GM23338 (cell line): ENCODE results near the gene C2CD3.

ENCODE experiments used
- CTCF ChIP-seq, 2 experiments: fragments of 200-600 bp in 1 of 2; sonication (generic) in 1 of 2; conservative IDR thresholded peaks; 2 replicates each; pipeline versions ENCODE4 v1.5.1 to v1.6.1; 2016 to 2017; ENCODE audit warnings: antibody characterized with exemption in 2 of 2, low read depth in 2 of 2, mild to moderate bottlenecking in 2 of 2, moderate library complexity in 1 of 2
- EZH2 ChIP-seq: fragments of 200-600 bp; sonication (generic); IDR thresholded peaks from one replicate; pipeline ENCODE4 v1.8.0; 2017; ENCODE audit warnings: antibody characterized with exemption, mild to moderate bottlenecking, low read depth; ENCODE audit not compliant: unreplicated experiment
- EZH2phosphoT487 ChIP-seq: fragments of 200-600 bp; sonication (generic); IDR thresholded peaks from one replicate; pipeline ENCODE4 v1.8.1; 2018; ENCODE audit warnings: antibody characterized with exemption; ENCODE audit not compliant: unreplicated experiment

GRCh38 chr11:74035264-74035663 is 135.5 kb downstream of the C2CD3 start:
- TF ChIP-seq CTCF (conservative IDR thresholded peaks at IDR 0.05; ENCODE audit: low read depth in 2 of 2) (no peak), EZH2phosphoT487 (no peak), EZH2 (no peak)
